Activated CD8-positive, alpha-beta memory T cell treated with anti-CD3 and anti-CD28 coated beads, Interleukin-2, amount 50 U/mL, for 1 hour (primary cell): ENCODE measurements around the gene DNAH6.
A peak's percentile ranks its signal among the peaks of the same experiment; 100 is the strongest.
"Not testable (repeated sequence)": the region's sequence is repeated elsewhere in the genome, so short reads cannot be mapped to it uniquely, and the experiment has no call there.

Experiments
- DNase-seq: peaks from one replicate; pipeline ENCODE4 v3.0.0-alpha.2; 2020; ENCODE audit errors: extremely low read depth

DNAH6 gene

GRCh38 chr2:84755096-84755495 is 238.8 kb downstream of the DNAH6 start:
- no peak for DNase-seq

- no peak for DNase-seq
These were observed 241.3 kb downstream of the DNAH6 start for GRCh38 chr2:84757648-84758047.

GRCh38 chr2:84766791-84767190 is 250.5 kb downstream of the DNAH6 start:
- no peak for DNase-seq

- DNase-seq: no peak
These were observed 252.5 kb downstream of the DNAH6 start for GRCh38 chr2:84768840-84769239.

GRCh38 chr2:84770280-84770679 is 254.0 kb downstream of the DNAH6 start:
- no peak for DNase-seq

- DNase-seq: no peak
These were observed 255.0 kb downstream of the DNAH6 start for GRCh38 chr2:84771251-84771650.

GRCh38 chr2:84773562-84773961 is 257.3 kb downstream of the DNAH6 start:
- not testable (repeated sequence) for DNase-seq

- DNase-seq: no peak
These were observed 259.7 kb downstream of the DNAH6 start for GRCh38 chr2:84776011-84776410.

- no peak for DNase-seq
These were observed 262.8 kb downstream of the DNAH6 start for GRCh38 chr2:84778911-84779690.

GRCh38 chr2:84779781-84780180 is 263.5 kb downstream of the DNAH6 start:
- DNase-seq: no peak

- peak; percentile 31 for DNase-seq
These were observed 265.8 kb downstream of the DNAH6 start for GRCh38 chr2:84781942-84782716.

GRCh38 chr2:84782717-84783442 is 266.6 kb downstream of the DNAH6 start:
- peak; percentile 18 for DNase-seq

GRCh38 chr2:84785950-84786349 is 269.7 kb downstream of the DNAH6 start:
- DNase-seq: no peak

- no peak for DNase-seq
These were observed 270.3 kb downstream of the DNAH6 start for GRCh38 chr2:84786601-84787000.

- no peak for DNase-seq
These were observed 271.7 kb downstream of the DNAH6 start for GRCh38 chr2:84788027-84788426.

- no peak for DNase-seq
These were observed 272.2 kb downstream of the DNAH6 start for GRCh38 chr2:84788498-84788897.

GRCh38 chr2:84792856-84793522 is 276.7 kb downstream of the DNAH6 start:
- DNase-seq: no peak

GRCh38 chr2:84793641-84794040 is 277.3 kb downstream of the DNAH6 start:
- DNase-seq: no peak

- no peak for DNase-seq
These were observed 280.5 kb downstream of the DNAH6 start for GRCh38 chr2:84796798-84797197.

- no peak for DNase-seq
These were observed 281.0 kb downstream of the DNAH6 start for GRCh38 chr2:84797271-84797670.

GRCh38 chr2:84799772-84800171 is 283.5 kb downstream of the DNAH6 start:
- no peak for DNase-seq
